Lower lobe of right lung (tissue), 2 donors: ENCODE measurements around the gene TMPRSS11B. TPM values are rescaled to one million over a fixed set of nuclear protein-coding genes. Genes with fewer than 3 reads are reported as not detected.
A peak's percentile ranks its signal among the peaks of the same experiment; 100 is the strongest.
"Not testable (repeated sequence)": the region's sequence is repeated elsewhere in the genome, so short reads cannot be mapped to it uniquely, and the experiment has no call there.

Source experiments
- ATAC-seq, 2 donors: fragments of 200-7000 bp; cut with Tn5 transposase; one replicate each; pipeline ENCODE4 v1.9.1; 2020 to 2022; ENCODE audit warnings: mild to moderate bottlenecking in 2 of 2, moderate library complexity in 2 of 2
- DNase-seq: peaks from one replicate; pipeline ENCODE4 v3.0.0-alpha.2; 2020
- H3K27ac ChIP-seq: fragments of 200-600 bp; one replicate; pipeline ENCODE4 v1.8.0; 2022
- H3K27me3 ChIP-seq: fragments of 200-600 bp; one replicate; pipeline ENCODE4 v1.8.0; 2022; ENCODE audit warnings: low read depth
- H3K36me3 ChIP-seq: fragments of 200-600 bp; one replicate; pipeline ENCODE4 v1.8.0; 2022; ENCODE audit warnings: mild to moderate bottlenecking
- H3K4me1 ChIP-seq: fragments of 200-600 bp; one replicate; pipeline ENCODE4 v1.8.0; 2022
- H3K4me3 ChIP-seq: fragments of 200-600 bp; one replicate; pipeline ENCODE4 v1.8.0; 2022; ENCODE audit warnings: mild to moderate bottlenecking
- H3K9me3 ChIP-seq: fragments of 200-600 bp; one replicate; pipeline ENCODE4 v1.8.0; 2022
- intact Hi-C: fragments of 100-400 bp; cut with DNase I; formaldehyde crosslinking; loops from one replicate; pipeline ENCODE4 v1.11.0; 2022
- total RNA-seq: library from RNA; stranded (reverse); fragmentation: NEBNext Ultra II Directional; extraction: Animal tissue kit (Norgen Biotek cat#: 25700); gene quantifications from one replicate; pipeline ENCODE4 v1.2.1, GENCODE V29; 2021
- TF ChIP-seq, protein P1 (sequence below): fragments of 200-600 bp; IDR thresholded peaks from one replicate; pipeline ENCODE4 v1.8.0; 2022; ENCODE audit warnings: antibody characterized with exemption, mild to moderate bottlenecking
- donor health status: DM: no; HTN: yes; CAD: no; lungs with severe emphysema.

Gene TMPRSS11B
- total RNA-seq, 1 donor from 2014 or later = not detected

DNA sequence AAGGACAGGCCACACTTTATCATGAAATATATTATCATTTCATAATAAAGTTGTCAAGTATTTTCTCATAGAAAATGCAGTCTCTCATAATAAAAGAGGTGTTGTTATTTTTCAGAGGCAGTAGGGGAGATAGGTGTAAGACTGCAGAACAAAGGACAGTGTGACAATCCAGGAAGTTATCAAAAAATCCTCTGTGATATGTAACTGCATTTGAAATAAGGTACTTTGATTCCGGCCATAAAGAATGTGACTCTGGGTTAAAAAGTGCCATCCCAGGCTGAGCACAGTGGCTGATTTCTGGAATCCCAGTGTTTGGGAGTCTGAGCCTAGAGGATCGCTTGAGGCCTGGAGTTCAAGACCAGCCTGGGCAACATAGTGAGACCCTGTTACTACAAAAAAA lies 37.6 kb upstream of the TMPRSS11B start:
- Histone ChIP-seq H3K4me1 (no peaks in the 10 kb centered on the region), H3K36me3 (no peaks in the 10 kb centered on the region), H3K27me3 (no peaks in the 10 kb centered on the region), H3K9me3 (no peaks in the 10 kb centered on the region), H3K27ac (no peak overlapping the region), H3K4me3 (no peak overlapping the region)
- TF ChIP-seq, protein P1, sequence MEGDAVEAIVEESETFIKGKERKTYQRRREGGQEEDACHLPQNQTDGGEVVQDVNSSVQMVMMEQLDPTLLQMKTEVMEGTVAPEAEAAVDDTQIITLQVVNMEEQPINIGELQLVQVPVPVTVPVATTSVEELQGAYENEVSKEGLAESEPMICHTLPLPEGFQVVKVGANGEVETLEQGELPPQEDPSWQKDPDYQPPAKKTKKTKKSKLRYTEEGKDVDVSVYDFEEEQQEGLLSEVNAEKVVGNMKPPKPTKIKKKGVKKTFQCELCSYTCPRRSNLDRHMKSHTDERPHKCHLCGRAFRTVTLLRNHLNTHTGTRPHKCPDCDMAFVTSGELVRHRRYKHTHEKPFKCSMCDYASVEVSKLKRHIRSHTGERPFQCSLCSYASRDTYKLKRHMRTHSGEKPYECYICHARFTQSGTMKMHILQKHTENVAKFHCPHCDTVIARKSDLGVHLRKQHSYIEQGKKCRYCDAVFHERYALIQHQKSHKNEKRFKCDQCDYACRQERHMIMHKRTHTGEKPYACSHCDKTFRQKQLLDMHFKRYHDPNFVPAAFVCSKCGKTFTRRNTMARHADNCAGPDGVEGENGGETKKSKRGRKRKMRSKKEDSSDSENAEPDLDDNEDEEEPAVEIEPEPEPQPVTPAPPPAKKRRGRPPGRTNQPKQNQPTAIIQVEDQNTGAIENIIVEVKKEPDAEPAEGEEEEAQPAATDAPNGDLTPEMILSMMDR = no peak
- no peak for DNase-seq
- ATAC-seq = no peak
- intact Hi-C loops = no loop called here

DNA sequence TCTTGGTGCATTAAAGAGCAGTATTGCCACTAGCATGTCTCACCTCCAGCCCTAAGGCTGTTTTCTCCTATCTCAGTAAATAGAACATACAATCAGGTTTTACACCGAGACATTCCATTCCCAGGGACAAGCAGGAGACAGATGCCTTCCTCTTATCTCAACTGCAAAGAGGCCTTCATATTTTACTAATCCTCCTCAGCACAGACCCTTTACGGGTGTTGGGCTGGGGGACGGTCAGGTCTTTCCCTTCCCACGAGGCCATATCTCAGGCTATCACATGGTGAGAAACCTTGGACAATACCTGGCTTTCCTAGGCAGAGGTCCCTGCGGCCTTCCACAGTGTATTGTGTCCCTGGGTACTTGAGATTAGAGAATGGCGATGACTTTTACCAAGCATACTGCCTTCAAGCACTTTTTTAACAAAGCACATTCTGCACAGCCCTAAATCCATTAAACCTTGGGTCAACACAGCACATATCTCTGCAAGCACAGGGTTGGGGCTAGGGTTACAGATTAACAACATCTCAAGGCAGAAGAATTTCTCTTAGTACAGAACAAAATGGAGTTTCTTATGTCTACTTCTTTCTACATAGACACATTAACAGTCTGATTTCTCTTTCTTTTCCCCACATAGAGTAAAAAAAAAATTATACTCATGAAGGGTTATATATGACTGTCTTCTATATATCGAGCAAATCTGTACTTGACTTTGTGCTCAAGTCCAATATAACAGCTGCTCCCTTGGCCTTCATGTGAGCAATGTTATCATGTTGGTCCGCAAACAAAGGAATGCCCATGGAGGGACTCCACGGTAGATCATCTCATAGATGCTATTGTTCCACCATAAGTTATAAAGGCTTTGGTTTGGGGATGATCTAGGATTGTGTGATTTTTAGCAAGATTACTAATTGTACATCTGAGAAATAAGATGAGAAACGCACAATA lies 36.6 kb upstream of the TMPRSS11B start:
- H3K4me3 ChIP-seq, H3K4me1 ChIP-seq, H3K36me3 ChIP-seq, intact Hi-C loops, H3K27ac ChIP-seq, H3K27me3 ChIP-seq, ATAC-seq, DNase-seq, H3K9me3 ChIP-seq: not testable (repeated sequence)

DNA sequence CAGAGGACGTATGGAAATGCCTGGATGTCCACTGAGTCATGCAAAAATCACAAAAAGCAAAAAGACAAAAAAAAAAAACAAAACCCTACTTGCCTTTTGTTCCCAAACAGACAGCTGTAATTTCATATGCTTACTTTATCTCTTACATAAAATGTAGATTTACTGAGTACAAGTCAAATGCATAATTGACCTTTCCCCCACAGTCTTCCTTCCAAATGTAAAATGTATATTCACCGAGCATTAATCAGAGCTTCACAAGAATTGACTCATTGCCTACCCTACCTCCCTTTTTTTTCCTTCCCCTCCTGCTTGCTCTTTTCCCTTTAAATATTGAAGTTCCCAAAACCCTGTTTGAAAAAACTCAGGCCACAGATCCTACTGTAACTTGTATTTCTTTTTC lies 32.5 kb upstream of the TMPRSS11B start:
- no peak for ATAC-seq
- H3K4me3 ChIP-seq = no peak overlapping the region
- intact Hi-C loops = loop anchor here (10.0 kb wide), 1 partner anchor 97 kb away; no protein-coding TSS in a partner anchor
- no peaks in the 10 kb centered on the region for H3K36me3 ChIP-seq
- H3K4me1 ChIP-seq = no peaks in the 10 kb centered on the region
- TF ChIP-seq, protein P1 = no peak
- H3K27ac ChIP-seq = no peak overlapping the region
- no peak for DNase-seq
- H3K9me3 ChIP-seq = no peaks in the 10 kb centered on the region
- H3K27me3 ChIP-seq = peaks cover 6% of the 10 kb centered on the region

DNA sequence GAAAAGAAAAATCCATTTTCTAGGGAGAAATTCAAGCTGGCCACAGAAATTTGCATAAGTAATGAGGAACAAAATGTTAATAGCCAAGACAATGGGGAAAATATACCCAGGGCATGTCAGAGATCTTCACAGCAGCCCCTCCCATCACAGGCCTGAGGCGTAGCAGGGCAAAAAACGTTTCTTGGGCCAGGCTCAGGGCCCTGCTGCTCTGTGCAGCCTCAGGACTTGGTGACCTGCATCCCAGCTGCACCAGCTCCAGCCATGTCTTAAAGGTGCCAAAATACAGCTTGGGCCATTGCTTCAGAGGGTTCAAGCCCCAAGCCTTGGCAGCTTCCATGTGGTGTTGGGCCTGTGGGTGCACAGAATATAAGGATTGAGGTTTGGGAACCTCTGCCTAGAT lies 32.1 kb upstream of the TMPRSS11B start:
- TF ChIP-seq, protein P1 = no peak
- intact Hi-C loops = loop anchor here (10.0 kb wide), 1 partner anchor 97 kb away; no protein-coding TSS in a partner anchor
- ATAC-seq (no peak), DNase-seq (no peak)
- Histone ChIP-seq H3K4me3 (no peak overlapping the region), H3K36me3 (no peaks in the 10 kb centered on the region), H3K27me3 (peaks cover 6% of the 10 kb centered on the region), H3K9me3 (no peaks in the 10 kb centered on the region), H3K27ac (no peak overlapping the region), H3K4me1 (no peaks in the 10 kb centered on the region)

DNA sequence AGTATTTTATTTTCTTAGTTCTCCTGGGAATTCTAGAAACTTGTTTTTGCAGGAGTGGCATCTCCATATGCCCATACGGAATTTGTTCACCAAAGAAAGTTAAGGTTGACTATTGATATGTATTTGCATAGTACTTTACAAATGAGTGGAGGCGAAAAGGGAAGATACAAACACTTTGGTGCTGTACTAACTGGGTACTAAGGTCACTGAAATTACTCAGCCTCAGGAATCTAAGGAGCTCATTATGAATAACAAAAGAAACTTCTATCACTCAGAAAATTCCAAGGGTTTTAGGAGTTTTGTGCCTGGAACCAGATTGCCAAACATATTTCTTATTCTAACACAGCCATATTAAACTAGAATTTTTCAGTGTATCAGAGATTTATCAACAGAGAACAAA lies 27.4 kb upstream of the TMPRSS11B start:
- Histone ChIP-seq H3K27ac (no peak overlapping the region), H3K9me3 (no peaks in the 10 kb centered on the region), H3K36me3 (no peaks in the 10 kb centered on the region), H3K4me1 (no peaks in the 10 kb centered on the region), H3K27me3 (peaks cover 6% of the 10 kb centered on the region), H3K4me3 (no peak overlapping the region)
- TF ChIP-seq, protein P1 = no peak
- ATAC-seq (no peak), DNase-seq (no peak)
- intact Hi-C loops = loop anchor here (10.0 kb wide), 1 partner anchor 102 kb away; no protein-coding TSS in a partner anchor

DNA sequence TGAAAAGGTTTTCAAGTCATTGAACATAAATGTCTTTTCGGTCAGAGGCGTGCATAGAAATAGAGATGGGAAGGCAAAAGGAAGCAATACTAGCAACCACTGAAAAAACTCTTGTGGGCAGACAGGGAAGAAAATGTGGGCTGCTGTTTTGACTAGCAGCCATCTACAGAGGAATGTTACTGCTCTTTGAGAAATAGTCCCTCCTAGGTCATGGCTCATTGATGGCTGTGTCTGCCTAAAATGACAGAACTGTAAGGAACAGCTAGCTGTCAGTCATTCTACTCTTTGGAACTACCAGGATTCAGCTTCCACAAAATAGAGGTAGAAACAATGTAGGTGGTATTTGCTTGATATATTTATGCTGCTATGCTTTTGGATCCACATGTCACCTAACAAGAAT lies 26.9 kb upstream of the TMPRSS11B start:
- TF ChIP-seq, protein P1 = no peak

More for the DNA sequence above, 26.9 kb upstream of the TMPRSS11B start:
- H3K27ac ChIP-seq = no peak overlapping the region
- no peak overlapping the region for H3K4me3 ChIP-seq
- no peaks in the 10 kb centered on the region for H3K9me3 ChIP-seq
- intact Hi-C loops = loop anchor here (10.0 kb wide), 1 partner anchor 102 kb away; no protein-coding TSS in a partner anchor
- DNase-seq (no peak), ATAC-seq (peak in 1 of 2 donors; percentile 29)
- H3K27me3 ChIP-seq = peaks cover 6% of the 10 kb centered on the region
- no peaks in the 10 kb centered on the region for H3K36me3 ChIP-seq
- H3K4me1 ChIP-seq = no peaks in the 10 kb centered on the region
